ENCODE data around the gene CARD9.
A peak's percentile ranks its signal among the peaks of the same experiment; 100 is the strongest.

CARD9 gene

GRCh38 chr9:136318111-136318775 lies 55.2 kb downstream of the CARD9 start:
- Histone ChIP-seq H3K9me3 (ENCODE audit: severe bottlenecking) (peaks cover 20% of the 10 kb centered on the region), H3K4me3 (ENCODE audit: low read depth, low read length) (no peak overlapping the region), H3K36me3 (no peaks in the 10 kb centered on the region), H3K27ac (no peak overlapping the region), H3K27me3 (ENCODE audit: insufficient read depth, low read depth, severe bottlenecking) (no peaks in the 10 kb centered on the region)
- no peak for DNase-seq
- no peak for TF ChIP-seq CTCF (IDR thresholded peaks at IDR 0.05; ENCODE audit: low read depth, low read length)

- Histone ChIP-seq H3K9me3 (ENCODE audit: severe bottlenecking) (peaks cover 20% of the 10 kb centered on the region), H3K27me3 (ENCODE audit: insufficient read depth, low read depth, severe bottlenecking) (no peaks in the 10 kb centered on the region), H3K4me3 (ENCODE audit: low read depth, low read length) (no peak overlapping the region), H3K36me3 (no peaks in the 10 kb centered on the region), H3K27ac (no peak overlapping the region)
- TF ChIP-seq CTCF (IDR thresholded peaks at IDR 0.05; ENCODE audit: low read depth, low read length), result no peak
- no peak for DNase-seq
Measured at GRCh38 chr9:136317695-136318094, 55.8 kb downstream of the CARD9 start.

- no peak for TF ChIP-seq CTCF (IDR thresholded peaks at IDR 0.05; ENCODE audit: low read depth, low read length)
- H3K36me3 ChIP-seq, result no peaks in the 10 kb centered on the region
- peak overlapping the region; percentile 20 for H3K27ac ChIP-seq
- H3K9me3 ChIP-seq (ENCODE audit: severe bottlenecking), result peaks cover 20% of the 10 kb centered on the region
- no peak for DNase-seq
- no peaks in the 10 kb centered on the region for H3K27me3 ChIP-seq (ENCODE audit: insufficient read depth, low read depth, severe bottlenecking)
- H3K4me3 ChIP-seq (ENCODE audit: low read depth, low read length), result no peak overlapping the region
Measured at GRCh38 chr9:136316896-136317676, 56.4 kb downstream of the CARD9 start.

GRCh38 chr9:136316271-136316751 lies 57.2 kb downstream of the CARD9 start:
- Histone ChIP-seq H3K27me3 (ENCODE audit: insufficient read depth, low read depth, severe bottlenecking) (no peaks in the 10 kb centered on the region), H3K27ac (no peak overlapping the region), H3K36me3 (no peaks in the 10 kb centered on the region), H3K9me3 (ENCODE audit: severe bottlenecking) (peaks cover 20% of the 10 kb centered on the region), H3K4me3 (ENCODE audit: low read depth, low read length) (no peak overlapping the region)
- TF ChIP-seq CTCF (IDR thresholded peaks at IDR 0.05; ENCODE audit: low read depth, low read length), result no peak
- no peak for DNase-seq

- H3K36me3 ChIP-seq, result no peaks in the 10 kb centered on the region
- H3K4me3 ChIP-seq (ENCODE audit: low read depth, low read length), result no peak overlapping the region
- no peak overlapping the region for H3K27ac ChIP-seq
- peaks cover 17% of the 10 kb centered on the region for H3K9me3 ChIP-seq (ENCODE audit: severe bottlenecking)
- DNase-seq, result no peak
- H3K27me3 ChIP-seq (ENCODE audit: insufficient read depth, low read depth, severe bottlenecking), result no peaks in the 10 kb centered on the region
- no peak for TF ChIP-seq CTCF (IDR thresholded peaks at IDR 0.05; ENCODE audit: low read depth, low read length)
Measured at GRCh38 chr9:136314944-136315343, 58.5 kb downstream of the CARD9 start.
